Stimulated activated CD4-positive, alpha-beta T cell treated with anti-CD3 and anti-CD28 coated beads, Interleukin-12 subunit alpha, Interleukin-12 subunit beta, amount 100 ng/mL, for 48 hours (primary cell): ENCODE measurements around the gene SLC6A17.

Experiments
- DNase-seq, 3 donors: peaks; one replicate each; pipeline ENCODE4 v3.0.0-alpha.2; 2020; ENCODE audit warnings: low read depth in 2 of 3, low spot score in 1 of 3

Gene SLC6A17

DNA sequence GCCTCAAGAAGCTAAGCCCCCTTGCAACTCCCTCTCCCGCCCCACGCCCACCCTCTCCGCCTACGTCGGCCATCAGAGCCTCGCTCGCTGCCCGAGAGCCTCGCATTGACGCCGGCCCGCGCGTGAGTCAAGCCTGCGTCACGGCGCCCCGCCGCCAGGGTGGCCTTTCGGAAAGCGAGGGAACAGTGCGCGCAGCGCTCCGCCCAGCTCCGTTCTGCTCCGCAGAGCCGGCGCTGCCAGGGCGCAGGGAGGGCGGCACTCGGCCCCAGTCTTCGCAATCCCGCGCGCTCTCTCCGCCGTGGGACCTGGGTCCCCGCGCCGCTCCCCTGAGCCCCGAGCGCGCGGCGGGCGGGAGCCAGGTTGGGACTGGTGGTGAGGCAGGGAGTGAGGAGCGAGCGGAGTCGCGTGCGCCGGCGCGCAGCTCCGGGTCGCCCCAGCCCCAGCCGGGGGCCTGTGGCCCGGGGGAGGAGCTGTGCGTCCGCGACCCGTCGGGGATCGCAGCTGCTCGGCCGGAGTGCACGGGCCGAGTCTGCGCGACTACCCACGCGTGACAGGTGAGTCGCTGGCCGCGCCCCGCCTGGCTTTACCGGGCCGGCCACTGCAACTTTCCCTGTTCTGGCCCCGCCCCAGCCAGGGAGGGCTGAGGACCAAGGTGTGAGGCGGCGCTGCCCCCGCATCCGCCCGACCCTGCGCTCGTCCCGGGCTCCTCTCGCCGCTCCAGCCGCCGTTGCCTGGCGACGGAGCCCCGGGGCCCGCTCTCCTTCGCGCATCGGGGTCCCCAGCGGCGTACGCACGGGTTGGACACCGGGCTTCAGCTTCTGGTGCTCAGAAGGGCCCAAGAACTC, at the start of gene SLC6A17:
SLC6A17 (plus strand) TSS at position 165 of the 845 bp plus-strand sequence. CDS start 16,436 bp downstream, outside the sequence.
- DNase-seq, result peak; percentile 18 to 40 (median 39)

DNA sequence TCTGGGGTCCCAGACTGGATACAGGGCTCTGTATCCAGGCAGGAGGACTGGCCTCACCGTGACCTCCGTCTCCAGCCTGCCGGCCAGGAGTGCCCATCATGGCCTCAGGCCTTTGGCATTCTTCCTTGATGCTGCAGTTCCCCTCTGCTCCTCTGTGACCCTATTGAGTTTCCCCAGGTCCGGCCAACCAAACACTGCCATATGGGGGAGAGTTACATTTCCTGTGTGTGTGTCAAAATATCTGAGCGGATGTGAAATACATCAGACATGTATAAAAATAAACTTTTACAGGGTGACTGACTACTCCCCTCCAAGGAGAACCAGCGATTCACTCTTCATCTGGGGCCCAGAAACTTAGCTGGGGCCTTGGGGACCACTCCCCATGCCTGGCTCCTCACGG, 48.2 kb upstream of the SLC6A17 start:
- no peak for DNase-seq

DNA sequence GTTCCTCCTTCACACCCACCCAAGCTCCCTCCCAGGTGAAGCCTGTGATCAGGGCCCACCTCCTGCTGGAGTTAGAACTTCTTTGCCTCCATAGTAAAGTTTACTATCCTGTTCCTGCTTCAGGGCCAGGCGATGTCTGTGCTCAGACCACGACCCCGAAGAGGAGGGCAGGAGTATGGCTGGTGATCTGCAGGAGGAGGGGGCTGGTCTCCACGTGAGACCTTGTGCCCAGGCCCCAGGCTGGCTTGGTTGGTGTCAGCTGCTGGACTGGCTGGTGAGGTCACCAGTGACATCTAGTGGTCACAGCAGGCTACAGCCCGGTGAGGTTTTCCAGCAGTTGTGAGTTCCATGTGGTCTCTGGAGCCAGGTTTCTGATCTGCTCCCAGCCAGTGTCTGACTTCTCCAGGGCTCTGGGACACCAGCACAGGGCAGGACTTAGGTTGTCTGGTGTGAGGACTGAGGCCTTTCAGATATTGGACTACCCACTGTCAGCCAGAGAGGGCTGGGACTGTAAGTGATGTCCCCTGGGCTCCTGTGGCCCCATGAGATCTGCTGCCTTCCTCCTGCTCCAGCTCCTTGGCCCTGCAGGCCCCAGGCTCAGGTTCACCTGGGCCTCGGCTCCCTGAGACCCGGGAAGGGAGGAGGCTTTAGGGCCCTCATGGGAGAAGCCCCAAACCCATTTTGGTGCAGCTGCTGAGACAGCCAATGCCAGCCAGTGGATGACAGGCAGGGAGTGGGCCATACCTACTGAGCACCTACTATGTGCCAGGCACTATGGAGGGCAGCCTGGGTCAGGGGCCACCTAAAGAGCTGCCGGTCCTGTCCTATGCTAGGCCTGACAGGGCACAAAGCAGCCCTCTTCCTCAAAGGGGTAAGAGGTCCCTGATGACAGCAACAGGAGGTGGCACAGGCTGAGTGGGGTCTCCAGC, 44.0 kb upstream of the SLC6A17 start:
- DNase-seq, result peak; percentile 45 to 54 (median 45)

DNA sequence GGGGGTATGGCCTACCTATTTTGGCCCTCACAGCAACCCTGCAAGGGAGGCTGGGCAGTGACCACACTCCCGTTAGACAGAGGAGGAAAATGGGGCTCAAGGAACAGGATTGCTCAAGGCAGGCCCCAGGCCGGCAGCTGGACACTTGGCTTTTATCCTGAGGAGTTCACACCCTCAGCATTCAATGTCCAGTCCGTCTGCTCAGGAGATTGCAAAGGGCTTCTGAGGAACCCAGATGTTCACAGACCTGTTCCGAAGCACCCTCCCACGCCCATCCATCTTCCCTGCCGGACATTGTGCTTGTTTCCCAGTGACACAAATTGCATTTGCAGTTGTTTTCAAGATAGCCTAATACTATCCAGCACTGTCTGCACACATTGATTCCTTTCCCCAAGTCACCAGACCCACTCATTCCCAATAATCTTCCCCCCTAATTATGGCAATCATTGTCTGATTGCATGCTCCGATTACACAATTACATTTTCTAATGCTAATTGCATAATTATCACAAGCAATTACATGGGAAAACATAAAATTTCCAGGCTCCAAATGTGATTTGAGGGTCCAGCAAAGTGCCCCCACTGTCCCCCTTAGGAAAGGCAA, 42.3 kb upstream of the SLC6A17 start:
- no peak for DNase-seq

DNA sequence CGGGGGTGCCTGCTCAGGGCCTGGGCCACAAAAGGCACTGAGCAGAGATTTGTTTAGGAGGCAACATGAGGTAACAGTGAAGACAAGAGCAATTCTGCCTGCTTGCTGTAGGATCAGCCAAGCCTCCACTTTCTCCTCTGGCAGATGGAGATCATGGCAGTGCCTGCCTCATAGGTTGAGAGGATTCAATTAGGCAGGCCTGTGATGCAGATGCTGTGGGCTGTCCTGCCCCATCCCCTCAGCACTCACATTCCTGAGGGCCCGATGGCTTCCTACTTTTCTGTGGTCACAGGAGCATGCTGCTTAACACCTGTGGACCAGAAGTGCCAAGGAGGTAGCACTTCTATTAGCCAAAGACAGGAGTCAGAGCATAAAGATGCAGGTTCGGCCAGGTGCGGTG, 39.2 kb upstream of the SLC6A17 start:
- DNase-seq, result no peak

DNA sequence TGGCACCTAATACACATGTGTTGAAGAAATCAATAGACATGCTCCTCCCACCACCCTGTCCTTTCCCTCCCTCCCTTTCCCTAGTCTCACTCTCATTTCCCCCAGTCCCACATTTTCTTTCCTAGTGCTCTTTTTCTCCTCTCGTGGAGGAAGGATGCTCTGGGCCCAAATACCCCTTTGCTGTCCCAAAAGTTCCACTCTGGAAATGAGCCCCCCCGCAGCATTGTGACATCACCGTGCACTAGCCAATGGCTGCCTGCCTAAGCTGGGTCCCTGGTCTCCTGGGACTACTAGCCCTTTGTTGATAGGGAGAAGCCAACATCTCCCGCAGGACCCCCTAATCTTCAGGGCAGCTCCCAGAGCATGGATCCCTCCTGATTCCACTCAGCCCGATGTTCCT, 38.2 kb upstream of the SLC6A17 start, which contains the start of gene UBL4B:
UBL4B (plus strand) TSS at position 301 of the 400 bp plus-strand sequence; CDS start at position 393, 92 bp downstream.
- no peak for DNase-seq

- no peak for DNase-seq
Measured at GRCh38 chr1:110112656-110113055, 37.6 kb upstream of the SLC6A17 start.

DNA sequence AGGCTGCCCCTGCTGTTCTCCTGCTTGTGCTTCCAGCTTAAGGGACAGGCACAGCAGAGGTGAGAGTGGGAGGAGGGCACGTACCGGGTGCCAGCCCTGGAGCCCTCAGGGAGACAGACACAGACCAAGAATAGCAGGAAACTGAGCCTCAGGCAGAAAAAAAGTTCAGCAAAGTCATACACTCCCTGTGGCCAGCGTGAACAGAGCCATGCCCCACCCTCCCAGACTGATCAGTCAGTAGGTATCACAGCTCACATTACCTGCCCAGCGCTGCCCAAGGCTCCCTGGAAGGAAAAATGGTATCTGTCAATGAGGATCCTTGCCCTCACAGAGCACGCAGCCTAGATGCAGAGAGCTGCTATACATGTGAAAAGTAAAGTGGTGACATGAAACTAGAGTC, 36.7 kb upstream of the SLC6A17 start:
- DNase-seq, result no peak

- no peak for DNase-seq
Measured at GRCh38 chr1:110114173-110114572, 36.1 kb upstream of the SLC6A17 start.

- DNase-seq, result no peak
Measured at GRCh38 chr1:110114784-110115183, 35.5 kb upstream of the SLC6A17 start.

- DNase-seq, result peak in 2 of 3 donors; percentile 5 to 12
Measured at GRCh38 chr1:110118636-110119396, 31.5 kb upstream of the SLC6A17 start.

DNA sequence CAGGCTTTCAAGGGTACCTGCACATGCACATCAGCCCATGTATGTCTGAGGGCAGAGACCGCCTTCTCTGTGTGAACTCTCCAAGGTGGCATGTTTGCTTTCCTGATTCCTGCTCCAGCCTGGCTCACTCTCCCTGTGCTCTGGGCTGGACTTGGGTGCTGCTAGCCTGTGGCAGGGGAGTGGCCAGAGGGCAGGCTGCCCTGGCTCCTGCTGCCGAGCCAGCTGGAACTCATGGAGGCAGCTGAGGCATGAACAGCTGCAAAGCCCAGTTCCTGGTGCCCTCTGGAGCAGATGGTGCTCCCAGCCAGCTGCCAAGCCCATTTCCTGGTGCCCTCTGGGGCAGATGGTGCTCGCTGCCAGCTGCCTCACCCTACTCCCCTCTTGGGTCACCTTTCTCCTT, 30.5 kb upstream of the SLC6A17 start:
- DNase-seq, result no peak

- DNase-seq, result no peak
Measured at GRCh38 chr1:110120960-110121561, 29.2 kb upstream of the SLC6A17 start.

DNA sequence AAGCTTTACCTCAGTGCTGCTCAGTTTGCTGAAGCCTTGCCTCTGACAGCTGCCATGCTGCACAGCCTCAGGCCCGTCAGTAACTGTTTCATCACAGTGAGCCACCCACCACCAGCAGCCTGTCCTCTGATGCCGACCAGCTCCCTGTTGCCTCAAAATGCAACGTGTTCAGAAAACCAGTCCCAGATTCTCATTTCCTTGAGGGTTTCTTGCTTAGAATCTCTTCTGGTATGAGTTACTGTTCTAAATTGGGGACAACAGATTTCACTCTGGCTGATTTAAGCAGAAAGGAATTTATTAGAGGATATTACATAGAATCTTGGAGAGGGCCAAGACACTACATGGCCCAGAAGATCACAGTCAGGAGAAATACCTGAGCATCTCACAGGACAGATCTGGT, 27.1 kb upstream of the SLC6A17 start:
- no peak for DNase-seq

- DNase-seq, result no peak
Measured at GRCh38 chr1:110125810-110126209, 24.5 kb upstream of the SLC6A17 start.

DNA sequence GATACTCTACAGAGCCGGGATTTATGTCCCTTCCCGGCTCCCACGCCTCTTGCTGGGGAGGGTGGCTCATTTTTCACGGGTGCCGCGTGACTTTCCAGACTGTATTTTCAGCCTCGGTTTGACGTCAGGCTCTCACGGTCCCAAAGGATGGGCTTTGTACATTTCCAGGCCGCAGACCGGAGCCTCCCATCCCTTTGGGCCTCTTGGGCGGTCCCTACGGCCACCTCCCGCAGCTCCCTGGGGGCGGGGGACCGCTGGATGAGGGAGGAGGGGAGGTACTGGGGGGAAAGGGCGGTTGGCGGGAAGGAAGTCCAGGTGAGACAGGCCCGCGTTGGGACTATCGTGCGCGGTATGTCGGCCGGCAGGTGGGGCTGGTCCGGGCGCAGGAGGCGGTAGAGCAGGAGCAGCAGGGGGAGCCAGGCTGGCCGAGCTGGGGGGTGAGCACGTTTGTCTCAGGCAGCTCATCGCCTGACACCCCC, 20.1 kb upstream of the SLC6A17 start:
- DNase-seq, result no peak

- no peak for DNase-seq
Measured at GRCh38 chr1:110130989-110131388, 19.3 kb upstream of the SLC6A17 start.

- no peak for DNase-seq
Measured at GRCh38 chr1:110132682-110133081, 17.6 kb upstream of the SLC6A17 start.

GRCh38 chr1:110133436-110133835, 16.9 kb upstream of the SLC6A17 start:
- DNase-seq, result no peak

- no peak for DNase-seq
Measured at GRCh38 chr1:110134050-110134595, 16.2 kb upstream of the SLC6A17 start.
